Kidney glomerular epithelial cell (primary cell): Measurements from ENCODE around the gene OR13D1.
"Not testable (repeated sequence)": the region's sequence is repeated elsewhere in the genome, so short reads cannot be mapped to it uniquely, and the experiment has no call there.

Experiments used
- DNase-seq: peaks from one replicate; lab custom pipeline; 2025; lab: John Stamatoyannopoulos, UW

Gene OR13D1, protein sequence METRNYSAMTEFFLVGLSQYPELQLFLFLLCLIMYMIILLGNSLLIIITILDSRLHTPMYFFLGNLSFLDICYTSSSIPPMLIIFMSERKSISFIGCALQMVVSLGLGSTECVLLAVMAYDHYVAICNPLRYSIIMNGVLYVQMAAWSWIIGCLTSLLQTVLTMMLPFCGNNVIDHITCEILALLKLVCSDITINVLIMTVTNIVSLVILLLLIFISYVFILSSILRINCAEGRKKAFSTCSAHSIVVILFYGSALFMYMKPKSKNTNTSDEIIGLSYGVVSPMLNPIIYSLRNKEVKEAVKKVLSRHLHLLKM

DNA sequence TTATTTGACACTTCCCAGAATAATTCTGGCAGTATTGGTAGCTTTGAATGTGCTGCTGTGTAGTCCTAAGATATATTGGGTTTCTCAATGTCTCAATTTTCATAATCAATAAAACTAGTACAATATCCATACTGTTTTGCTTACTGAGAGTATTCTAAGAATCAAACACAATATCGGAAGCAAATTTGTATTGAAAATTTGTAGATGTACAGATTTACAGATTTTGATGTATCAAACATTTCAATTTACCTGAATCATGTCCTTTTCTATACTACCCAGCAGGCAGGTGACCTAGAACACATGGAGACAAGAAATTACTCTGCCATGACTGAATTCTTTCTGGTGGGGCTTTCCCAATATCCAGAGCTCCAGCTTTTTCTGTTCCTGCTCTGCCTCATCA lies at the start of gene OR13D1:
Gene OR13D1 (plus strand): TSS at position 301 of the 400 bp plus-strand sequence. CDS start 0 bp downstream, at position 301.
- DNase-seq: no peak

DNA sequence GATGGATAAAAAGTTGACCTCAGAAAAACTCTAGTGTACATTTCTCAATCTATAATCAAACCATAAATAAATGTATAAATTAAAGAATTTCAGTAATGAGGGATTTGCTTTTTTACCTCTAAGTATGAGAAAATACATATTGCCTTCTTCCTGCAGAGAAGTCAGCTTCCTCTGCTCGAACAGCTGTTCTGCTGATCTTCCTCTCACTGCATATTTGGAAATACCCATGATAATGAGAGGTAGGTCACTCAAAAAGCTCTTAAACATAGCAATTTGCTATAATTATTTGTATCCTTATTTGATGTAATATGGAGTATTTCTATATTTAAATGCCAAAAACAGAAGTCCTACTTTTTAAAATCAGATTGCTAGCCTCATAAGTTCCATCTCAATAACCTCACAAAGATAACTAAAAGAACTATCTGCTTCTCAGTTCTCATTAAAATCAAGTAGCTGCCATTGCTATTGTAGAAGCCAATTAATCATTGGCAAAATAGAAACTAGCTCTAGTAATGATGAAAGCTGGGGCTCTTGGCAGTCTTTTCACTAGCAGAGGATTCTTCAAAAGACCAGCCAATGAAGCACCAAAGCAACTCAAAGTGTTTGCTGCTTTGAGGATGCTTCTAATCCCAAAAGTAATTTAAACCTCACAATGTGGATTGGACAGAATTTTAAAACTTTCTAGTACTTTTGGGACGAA lies 35.7 kb upstream of the OR13D1 start:
- no peak for DNase-seq

DNA sequence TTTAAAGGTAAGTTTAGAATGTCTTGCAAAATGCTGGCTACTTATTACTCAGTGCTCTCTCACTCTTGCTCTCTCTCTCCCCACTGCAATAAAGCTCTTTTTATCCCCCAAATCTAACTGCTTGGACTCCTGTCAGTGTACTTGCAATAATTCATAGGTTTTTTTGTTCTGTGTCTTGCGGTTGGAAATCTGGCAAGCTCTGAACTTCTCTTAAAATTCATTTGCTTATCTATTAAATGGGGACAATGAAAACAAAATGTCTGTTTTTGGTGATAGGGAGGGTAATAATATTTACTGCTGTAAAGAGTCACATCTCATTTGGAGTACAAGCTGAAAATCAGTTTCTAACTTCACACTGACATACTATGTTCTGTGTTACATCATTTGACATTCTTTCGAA lies 18.7 kb upstream of the OR13D1 start:
- DNase-seq: no peak

DNA sequence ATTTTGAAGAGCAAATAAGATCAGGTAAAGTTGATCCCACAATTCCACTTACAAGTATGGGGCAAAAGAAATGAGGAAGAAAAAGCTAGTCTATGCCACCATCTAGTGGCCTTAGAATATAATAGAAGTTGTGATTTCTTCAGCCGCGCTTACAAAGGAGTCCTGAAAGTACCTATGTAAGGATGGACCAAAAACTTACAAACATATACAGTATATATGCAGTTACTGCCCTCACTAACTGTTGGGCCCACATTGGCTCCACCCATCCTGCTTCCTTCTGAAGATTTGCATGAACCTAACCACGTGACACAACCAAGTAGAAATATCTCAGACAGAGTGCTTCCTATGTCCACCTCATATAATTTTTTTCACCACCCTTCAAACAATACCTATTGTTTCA lies 11.7 kb upstream of the OR13D1 start:
- DNase-seq: peak; percentile 58

DNA sequence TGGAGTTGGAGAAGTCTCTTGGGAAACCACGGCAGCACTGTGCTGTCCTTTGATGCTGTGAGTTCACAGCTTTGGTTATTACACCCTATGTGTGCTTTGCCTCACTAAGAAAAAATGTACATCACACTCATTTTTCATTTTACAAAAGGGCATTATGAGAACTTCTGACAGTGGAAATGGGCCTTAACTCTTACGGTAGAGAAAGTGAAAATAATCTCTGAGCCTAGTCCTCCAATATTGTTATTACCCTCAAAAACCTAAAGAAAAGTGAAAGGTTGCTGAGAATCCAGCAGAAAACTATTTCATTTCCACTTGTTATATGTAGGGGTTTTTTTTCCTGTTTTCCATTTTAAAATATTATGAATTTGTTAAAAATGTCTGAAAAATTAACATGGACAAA lies 8.2 kb upstream of the OR13D1 start:
- no peak for DNase-seq

DNA sequence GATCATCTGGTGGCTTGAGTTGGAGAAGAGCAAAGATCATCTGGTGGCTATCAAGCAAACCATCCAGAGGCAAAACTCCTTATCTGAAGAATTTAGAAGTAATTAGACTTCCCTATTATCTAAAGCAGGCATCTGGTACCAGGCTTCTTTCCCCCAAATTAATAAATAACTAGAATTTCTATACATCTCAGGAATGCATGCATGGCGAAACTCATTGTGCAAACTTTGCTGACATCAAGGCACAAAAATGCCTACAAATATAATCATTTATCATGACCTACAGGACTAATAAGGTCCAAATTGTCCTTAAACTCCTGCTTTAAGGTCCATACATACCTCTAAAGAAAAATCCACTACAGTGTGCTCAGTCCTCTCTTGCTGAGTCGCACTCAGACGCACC lies 6.0 kb downstream of the OR13D1 start:
- no peak for DNase-seq

DNA sequence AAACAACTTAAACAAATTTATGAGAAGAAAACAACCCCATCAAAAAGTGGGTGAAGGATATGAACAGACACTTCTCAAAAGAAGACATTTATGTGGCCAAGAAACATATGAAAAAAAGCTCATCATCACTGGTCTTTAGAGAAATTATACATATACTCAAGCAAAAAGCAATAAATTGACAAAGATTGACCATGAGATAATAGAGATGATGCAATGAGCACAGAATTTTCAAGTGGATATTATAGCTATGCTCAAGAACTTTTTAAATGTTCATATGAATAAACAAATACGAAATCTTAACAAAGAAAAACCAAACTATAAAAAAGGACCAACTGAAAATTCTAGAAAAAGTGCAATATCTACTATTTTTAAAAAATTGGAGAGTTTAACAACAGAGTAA lies 14.4 kb downstream of the OR13D1 start:
- not testable (repeated sequence) for DNase-seq

DNA sequence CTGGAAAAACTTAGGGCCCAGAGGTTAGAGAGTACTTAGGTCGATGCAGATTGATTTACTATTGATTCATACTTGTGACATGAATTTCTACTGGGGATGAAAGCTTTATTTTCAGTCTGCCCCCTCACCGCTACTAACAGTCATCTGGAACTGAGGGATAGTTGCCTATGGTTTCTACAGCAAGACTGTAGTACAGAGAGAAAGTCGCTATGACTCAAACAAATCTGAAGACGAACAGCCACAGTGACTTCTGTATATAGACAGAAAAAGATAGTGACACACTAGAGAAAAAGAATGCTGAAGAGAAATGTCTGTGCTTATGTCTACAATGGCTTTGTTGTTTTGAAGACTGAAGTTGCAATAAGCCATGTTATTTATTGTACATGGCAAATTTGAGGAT lies 17.3 kb downstream of the OR13D1 start:
- no peak for DNase-seq

DNA sequence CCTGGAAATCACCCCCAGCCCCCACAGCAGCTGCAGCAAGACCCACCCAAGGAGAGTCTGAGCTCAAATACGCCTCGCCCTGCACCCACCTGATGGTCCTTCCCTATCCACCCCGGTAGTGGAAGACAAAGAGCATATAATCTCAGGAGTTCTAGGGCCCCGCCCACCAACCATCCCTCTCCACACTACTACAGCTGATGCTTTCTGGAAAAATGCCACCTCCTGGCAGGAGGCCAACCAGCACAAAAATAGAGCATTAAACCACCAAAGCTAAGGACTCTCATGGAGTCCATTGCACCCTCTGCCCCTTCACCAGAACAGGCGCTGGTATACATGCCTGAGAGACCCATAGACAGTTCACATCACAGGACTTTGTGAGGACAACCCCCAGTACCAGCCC lies 30.7 kb downstream of the OR13D1 start:
- no peak for DNase-seq

DNA sequence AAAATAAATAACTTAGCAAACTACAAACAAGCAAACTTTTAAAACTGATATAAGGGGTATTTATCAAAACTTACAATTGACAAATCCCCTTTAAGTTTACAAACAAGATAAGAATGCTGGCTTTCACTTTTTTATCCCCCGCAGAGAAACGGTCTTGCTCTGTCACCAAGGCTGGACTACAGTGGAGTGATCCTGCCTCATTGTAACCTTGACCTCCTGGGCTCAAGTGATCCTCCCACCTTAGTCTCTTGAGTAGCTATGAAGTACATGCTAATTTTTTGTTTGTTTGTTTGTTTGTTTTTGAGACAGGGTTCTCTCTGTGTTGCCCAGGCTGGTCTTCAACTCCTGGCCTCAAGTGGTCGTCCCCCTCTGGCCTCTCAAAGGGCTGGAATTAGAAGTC lies 44.1 kb downstream of the OR13D1 start:
- DNase-seq: no peak

DNA sequence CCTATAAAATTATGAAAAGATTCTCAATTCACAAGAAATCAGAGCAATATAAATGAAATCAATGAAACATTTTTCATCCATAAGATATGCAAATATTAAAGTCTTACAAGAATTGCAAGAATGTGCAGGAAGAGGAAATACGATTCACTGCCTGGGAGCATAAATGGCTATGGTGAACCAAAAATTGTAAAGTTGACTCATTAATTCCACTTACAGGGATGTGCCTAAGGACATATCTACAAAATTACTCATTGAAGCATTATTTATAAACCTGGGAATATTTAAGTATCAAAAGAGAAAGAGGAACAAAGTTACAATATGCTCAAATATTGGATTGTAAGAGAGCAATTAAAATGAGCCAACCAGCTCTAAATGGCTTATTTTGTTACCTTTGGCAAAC lies 46.3 kb downstream of the OR13D1 start:
- DNase-seq: peak; percentile 4

DNA sequence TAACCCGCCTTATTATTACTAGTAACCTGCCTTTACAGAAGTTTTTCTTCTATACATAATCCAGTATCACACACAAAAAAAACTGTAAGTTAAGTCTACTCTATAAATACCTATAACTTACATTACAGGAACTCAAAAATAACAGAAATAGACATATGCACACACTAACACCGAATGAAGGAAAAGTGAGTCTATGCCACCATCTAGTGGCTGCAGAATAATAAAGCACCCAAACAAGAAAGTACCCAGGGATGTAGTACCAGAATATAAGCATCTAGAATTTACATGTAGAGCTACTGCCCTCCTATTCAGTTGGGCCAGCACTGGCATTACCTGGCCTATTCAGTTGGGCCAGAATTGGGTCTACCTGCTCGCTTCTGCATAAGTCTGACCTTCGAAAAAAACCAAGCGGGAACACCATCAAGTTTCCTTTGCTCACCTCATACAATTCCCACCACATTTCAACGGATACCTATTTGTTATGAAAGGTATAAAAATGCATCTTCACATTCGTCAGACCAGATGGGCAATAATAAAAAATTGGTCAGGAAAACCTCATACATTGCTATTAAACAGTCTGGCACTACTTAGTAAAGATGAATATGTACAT lies 49.2 kb downstream of the OR13D1 start:
- peak; percentile 55 for DNase-seq
